ENCODE measurements around the gene PCBD2. TPM values are rescaled to one million over a fixed set of nuclear protein-coding genes. Genes with fewer than 3 reads are reported as not detected.
"Not testable (repeated sequence)": the region's sequence is repeated elsewhere in the genome, so short reads cannot be mapped to it uniquely, and the experiment has no call there.

Gene PCBD2
- total RNA-seq, 1 donor from 2014 or later: 12.1 TPM

DNA sequence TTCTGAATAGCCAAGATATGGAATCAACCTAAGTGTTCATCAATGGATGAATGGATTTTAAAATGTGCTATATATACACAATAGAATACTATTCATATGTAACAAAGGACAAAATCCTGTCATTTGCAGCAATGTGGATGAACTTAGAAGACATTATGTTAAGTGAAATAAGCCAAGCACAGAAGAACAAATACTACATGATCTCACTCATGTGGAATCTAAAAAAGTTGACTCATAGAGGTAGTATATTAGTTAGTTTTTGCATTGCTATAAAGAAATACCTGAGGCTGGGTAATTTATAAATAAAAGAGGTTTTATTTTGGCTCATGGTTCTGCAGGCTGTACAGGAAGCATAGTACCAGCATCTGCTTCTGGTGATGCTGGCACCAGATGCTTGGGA lies 70.9 kb downstream of the PCBD2 start:
- Mint-ChIP-seq H3K4me1 (no peaks in the 10 kb centered on the region), H3K9me3 (peaks cover 15% of the 10 kb centered on the region), H3K4me3 (no peak overlapping the region), H3K36me3 (ENCODE audit: low read depth) (peaks cover 21% of the 10 kb centered on the region), H3K27me3 (ENCODE audit: low read depth) (no peaks in the 10 kb centered on the region), H3K27ac (ENCODE audit: unreplicated experiment) (no peak overlapping the region)
- TF ChIP-seq, protein P1, sequence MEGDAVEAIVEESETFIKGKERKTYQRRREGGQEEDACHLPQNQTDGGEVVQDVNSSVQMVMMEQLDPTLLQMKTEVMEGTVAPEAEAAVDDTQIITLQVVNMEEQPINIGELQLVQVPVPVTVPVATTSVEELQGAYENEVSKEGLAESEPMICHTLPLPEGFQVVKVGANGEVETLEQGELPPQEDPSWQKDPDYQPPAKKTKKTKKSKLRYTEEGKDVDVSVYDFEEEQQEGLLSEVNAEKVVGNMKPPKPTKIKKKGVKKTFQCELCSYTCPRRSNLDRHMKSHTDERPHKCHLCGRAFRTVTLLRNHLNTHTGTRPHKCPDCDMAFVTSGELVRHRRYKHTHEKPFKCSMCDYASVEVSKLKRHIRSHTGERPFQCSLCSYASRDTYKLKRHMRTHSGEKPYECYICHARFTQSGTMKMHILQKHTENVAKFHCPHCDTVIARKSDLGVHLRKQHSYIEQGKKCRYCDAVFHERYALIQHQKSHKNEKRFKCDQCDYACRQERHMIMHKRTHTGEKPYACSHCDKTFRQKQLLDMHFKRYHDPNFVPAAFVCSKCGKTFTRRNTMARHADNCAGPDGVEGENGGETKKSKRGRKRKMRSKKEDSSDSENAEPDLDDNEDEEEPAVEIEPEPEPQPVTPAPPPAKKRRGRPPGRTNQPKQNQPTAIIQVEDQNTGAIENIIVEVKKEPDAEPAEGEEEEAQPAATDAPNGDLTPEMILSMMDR (conservative IDR thresholded peaks at IDR 0.05): no peak
- DNase-seq (ENCODE audit: low read depth, low spot score): no peak

DNA sequence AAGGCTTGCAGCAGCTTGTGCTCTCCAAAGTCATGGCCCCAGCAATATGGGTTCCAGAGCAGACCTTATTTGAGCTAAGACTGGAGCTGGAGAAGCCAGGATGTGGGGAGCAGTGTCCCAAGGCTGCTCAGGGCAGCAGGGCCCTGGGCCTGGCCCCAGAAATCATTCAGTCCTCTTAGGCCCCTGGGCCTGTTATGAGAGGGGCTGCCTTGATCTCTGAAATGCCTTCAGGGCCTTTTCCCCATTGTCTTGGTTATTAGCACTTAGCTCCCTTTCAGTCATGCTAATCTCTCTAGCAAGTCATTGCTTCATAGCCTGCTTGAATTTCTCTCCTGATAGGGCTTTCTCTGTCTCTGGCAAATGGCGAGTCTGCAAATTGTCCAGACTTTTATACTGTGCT lies 71.9 kb downstream of the PCBD2 start:
- H3K9me3 Mint-ChIP-seq: peaks cover 18% of the 10 kb centered on the region
- H3K27ac Mint-ChIP-seq (ENCODE audit: unreplicated experiment): no peak overlapping the region
- TF ChIP-seq, protein P1 (conservative IDR thresholded peaks at IDR 0.05): no peak
- peaks cover 23% of the 10 kb centered on the region for H3K36me3 Mint-ChIP-seq (ENCODE audit: low read depth)
- no peak for DNase-seq (ENCODE audit: low read depth, low spot score)
- H3K4me3 Mint-ChIP-seq: no peak overlapping the region
- no peaks in the 10 kb centered on the region for H3K27me3 Mint-ChIP-seq (ENCODE audit: low read depth)
- no peaks in the 10 kb centered on the region for H3K4me1 Mint-ChIP-seq

DNA sequence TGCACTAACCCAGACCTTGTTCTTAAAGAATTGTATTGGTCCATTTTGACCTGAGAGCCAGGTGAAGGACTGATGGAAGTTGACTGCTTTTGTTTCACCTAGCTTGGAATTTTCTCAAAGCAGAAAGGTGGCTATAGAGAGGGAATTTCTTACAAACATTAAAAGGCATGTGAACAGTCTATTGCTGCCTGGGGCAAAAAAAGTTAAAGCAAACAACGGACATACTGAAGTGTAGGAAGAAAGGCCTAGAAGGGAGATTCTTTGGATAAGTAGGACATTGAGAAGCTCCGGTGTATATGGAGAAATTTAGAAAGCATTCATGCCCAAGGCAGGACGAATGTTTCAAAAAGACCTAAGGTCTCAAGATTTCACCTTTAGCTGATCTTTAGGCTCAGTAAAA lies 74.5 kb downstream of the PCBD2 start:
- peaks cover 3% of the 10 kb centered on the region for H3K27me3 Mint-ChIP-seq (ENCODE audit: low read depth)
- H3K4me1 Mint-ChIP-seq: no peaks in the 10 kb centered on the region
- TF ChIP-seq, protein P1 (conservative IDR thresholded peaks at IDR 0.05): no peak
- peaks cover 33% of the 10 kb centered on the region for H3K9me3 Mint-ChIP-seq
- peaks cover 25% of the 10 kb centered on the region for H3K36me3 Mint-ChIP-seq (ENCODE audit: low read depth)
- no peak for DNase-seq (ENCODE audit: low read depth, low spot score)
- H3K27ac Mint-ChIP-seq (ENCODE audit: unreplicated experiment): no peak overlapping the region
- no peak overlapping the region for H3K4me3 Mint-ChIP-seq

DNA sequence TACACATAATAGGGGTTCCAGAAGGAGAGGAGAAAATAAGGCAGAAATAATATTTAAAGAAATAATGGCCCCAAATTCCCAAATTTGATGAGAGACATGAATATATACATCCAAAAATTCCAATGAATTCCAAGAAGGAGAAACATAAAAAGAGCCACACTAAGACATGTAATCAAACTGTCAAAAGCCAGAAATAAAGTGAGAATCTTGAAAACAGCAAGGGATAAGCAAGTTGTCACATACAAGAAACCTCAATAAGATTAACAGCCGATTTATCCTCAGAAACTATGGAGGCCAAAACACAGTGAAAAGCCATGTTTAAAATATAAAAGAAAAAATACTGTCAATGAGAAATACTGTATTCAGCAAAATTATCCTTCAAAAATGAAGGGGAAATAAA lies 77.3 kb downstream of the PCBD2 start:
- Mint-ChIP-seq H3K27ac (ENCODE audit: unreplicated experiment) (no peak overlapping the region), H3K36me3 (ENCODE audit: low read depth) (peaks cover 12% of the 10 kb centered on the region), H3K4me1 (no peaks in the 10 kb centered on the region), H3K4me3 (no peak overlapping the region), H3K27me3 (ENCODE audit: low read depth) (peaks cover 9% of the 10 kb centered on the region), H3K9me3 (peaks cover 30% of the 10 kb centered on the region)
- TF ChIP-seq, protein P1 (conservative IDR thresholded peaks at IDR 0.05): no peak
- no peak for DNase-seq (ENCODE audit: low read depth, low spot score)

DNA sequence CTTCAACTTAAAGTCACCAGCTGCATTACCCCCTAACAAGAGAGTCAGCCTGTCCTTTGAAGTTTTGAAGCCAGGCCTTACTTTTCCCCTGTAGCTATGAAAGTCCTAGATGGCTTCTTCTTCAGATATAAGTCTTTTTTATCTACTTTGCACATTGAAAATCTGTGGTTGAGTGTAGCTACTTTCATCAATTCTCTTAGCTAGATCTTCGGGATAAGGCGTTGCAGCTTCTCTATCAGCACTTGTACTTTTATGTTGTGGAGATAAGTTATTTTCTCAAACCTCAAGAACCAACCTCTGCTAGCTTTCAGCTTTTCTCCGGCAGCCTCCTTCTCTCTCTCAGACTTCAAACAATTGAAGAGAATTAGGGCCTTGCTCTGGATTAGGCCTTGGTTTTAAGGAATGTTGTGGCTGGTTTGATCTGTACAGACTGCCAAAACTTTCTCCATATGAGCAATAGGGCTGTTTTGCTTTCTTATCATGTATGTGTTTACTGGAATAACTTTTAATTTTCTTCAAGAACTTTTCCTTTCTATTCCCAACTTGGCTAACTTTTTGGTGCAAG lies 84.4 kb downstream of the PCBD2 start:
- H3K4me1 Mint-ChIP-seq: no peaks in the 10 kb centered on the region
- no peak for DNase-seq (ENCODE audit: low read depth, low spot score)
- peaks cover 10% of the 10 kb centered on the region for H3K27me3 Mint-ChIP-seq (ENCODE audit: low read depth)
- no peak overlapping the region for H3K27ac Mint-ChIP-seq (ENCODE audit: unreplicated experiment)
- TF ChIP-seq, protein P1 (conservative IDR thresholded peaks at IDR 0.05): no peak
- H3K9me3 Mint-ChIP-seq: peaks cover 6% of the 10 kb centered on the region
- H3K36me3 Mint-ChIP-seq (ENCODE audit: low read depth): no peaks in the 10 kb centered on the region
- no peak overlapping the region for H3K4me3 Mint-ChIP-seq

DNA sequence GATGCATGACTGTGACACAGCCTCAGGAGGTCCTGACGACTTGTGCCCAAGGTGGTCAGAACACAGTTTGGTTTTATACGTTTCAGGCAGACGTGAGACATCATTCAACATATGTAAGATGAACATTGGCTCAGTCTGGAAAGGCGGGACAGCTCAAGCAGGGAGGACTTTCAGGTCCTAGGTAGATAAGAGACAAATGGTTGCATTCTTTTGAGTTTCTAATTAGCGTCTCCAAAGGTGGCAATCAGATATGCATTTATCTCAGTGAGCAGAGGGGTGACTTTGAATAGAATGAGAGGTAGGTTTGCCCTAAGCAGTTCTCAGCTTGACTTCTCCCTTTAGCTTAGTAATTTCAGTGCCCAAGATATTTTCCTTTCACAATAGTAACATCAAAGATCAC lies 85.3 kb downstream of the PCBD2 start:
- not testable (repeated sequence) for H3K4me3 Mint-ChIP-seq
- peaks cover 14% of the 10 kb centered on the region for H3K27me3 Mint-ChIP-seq (ENCODE audit: low read depth)

More for the DNA sequence above, 85.3 kb downstream of the PCBD2 start:
- DNase-seq (ENCODE audit: low read depth, low spot score); H3K36me3 Mint-ChIP-seq (ENCODE audit: low read depth); H3K9me3 Mint-ChIP-seq; H3K4me1 Mint-ChIP-seq; H3K27ac Mint-ChIP-seq (ENCODE audit: unreplicated experiment): not testable (repeated sequence)

Data from neural crest cell (in vitro differentiated cells).